Bronchial epithelial cell (primary cell): ENCODE data around the gene AGAP1. TPM values are rescaled to one million over a fixed set of nuclear protein-coding genes. Genes with fewer than 3 reads are reported as not detected.

Source experiments
- DNase-seq: peaks from one replicate; pipeline ENCODE4 v3.0.0-alpha.2; 2010; ENCODE audit warnings: low read depth
- FAIRE-seq: peaks from 2 replicates; lab custom pipeline; 2011; peaks lifted over from hg19 to GRCh38; lab: Jason Lieb, UNC
- H3K27me3 ChIP-seq: 2 replicates; pipeline ENCODE4 v1.5.1; 2011; ENCODE audit warnings: low read length; ENCODE audit not compliant: control insufficient read depth, insufficient read depth
- H3K36me3 ChIP-seq: 2 replicates; pipeline ENCODE4 v1.5.1; 2011; ENCODE audit warnings: low read length; ENCODE audit not compliant: control insufficient read depth, insufficient read depth
- H3K4me3 ChIP-seq: 2 replicates; pipeline ENCODE4 v1.5.1; 2011; ENCODE audit warnings: mild to moderate bottlenecking, low read depth, low read length, control low read depth
- total RNA-seq: library from RNA; depleted of rRNA; stranded (reverse); fragments of >200 nt; gene quantifications from 2 replicates; pipeline ENCODE4 v1.2.1, GENCODE V29; 2014
- TF ChIP-seq, protein P1 (sequence below): IDR thresholded peaks from 2 replicates; pipeline ENCODE4 v1.5.1; 2011; ENCODE audit warnings: mild to moderate bottlenecking, moderate library complexity, low read length, control low read depth, inconsistent platforms; ENCODE audit not compliant: insufficient read depth, severe bottlenecking

The AGAP1 gene
- total RNA-seq, 1 donor from 2014 or later, result 22.4 TPM

DNA sequence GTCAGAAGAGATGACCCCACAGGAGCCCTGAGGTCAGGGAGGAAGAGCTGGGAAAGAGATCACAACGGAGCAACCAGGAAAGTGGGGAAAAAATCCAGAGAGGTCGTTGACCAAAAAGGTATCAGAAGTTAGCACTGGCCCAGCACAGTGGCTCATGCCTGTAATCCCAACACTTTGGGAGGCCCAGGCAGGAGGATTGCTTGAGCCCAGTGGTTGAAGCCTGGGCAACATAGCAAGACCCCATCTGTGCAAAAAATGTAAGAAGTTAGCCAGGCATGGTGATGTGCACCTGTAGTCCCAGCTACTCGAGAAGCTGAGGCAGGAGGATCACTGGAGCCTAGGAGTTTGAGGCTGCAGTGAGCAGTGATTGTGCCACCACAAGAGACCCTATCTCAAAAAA lies 552.9 kb downstream of the AGAP1 start:
- no peaks in the 10 kb centered on the region for H3K27me3 ChIP-seq
- no peak for FAIRE-seq
- TF ChIP-seq, protein P1, sequence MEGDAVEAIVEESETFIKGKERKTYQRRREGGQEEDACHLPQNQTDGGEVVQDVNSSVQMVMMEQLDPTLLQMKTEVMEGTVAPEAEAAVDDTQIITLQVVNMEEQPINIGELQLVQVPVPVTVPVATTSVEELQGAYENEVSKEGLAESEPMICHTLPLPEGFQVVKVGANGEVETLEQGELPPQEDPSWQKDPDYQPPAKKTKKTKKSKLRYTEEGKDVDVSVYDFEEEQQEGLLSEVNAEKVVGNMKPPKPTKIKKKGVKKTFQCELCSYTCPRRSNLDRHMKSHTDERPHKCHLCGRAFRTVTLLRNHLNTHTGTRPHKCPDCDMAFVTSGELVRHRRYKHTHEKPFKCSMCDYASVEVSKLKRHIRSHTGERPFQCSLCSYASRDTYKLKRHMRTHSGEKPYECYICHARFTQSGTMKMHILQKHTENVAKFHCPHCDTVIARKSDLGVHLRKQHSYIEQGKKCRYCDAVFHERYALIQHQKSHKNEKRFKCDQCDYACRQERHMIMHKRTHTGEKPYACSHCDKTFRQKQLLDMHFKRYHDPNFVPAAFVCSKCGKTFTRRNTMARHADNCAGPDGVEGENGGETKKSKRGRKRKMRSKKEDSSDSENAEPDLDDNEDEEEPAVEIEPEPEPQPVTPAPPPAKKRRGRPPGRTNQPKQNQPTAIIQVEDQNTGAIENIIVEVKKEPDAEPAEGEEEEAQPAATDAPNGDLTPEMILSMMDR, result no peak
- DNase-seq, result no peak
- no peak overlapping the region for H3K4me3 ChIP-seq
- peaks cover 4% of the 10 kb centered on the region for H3K36me3 ChIP-seq

DNA sequence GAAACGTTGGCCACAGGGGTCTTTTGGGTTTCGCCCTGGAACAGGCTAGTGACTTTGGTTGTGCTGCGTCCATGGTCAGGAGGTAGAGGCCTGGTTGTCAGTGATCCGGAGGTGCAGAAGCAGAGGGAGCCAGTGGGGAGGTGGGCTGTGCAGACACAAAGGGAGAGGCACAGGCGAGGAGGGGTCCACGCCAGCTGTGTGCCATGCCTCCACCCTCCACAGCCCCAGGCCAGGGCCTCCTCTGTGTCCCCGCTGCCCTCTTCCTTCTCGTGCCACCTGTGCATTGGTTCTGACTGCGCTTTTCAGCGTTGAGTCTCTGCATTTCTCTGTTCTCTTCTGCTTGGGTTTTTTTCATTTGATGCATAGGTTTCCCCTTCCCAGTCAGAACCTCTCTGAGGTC lies 553.3 kb downstream of the AGAP1 start:
- no peak for FAIRE-seq
- Histone ChIP-seq H3K36me3 (peaks cover 4% of the 10 kb centered on the region), H3K27me3 (no peaks in the 10 kb centered on the region), H3K4me3 (no peak overlapping the region)
- no peak for DNase-seq
- TF ChIP-seq, protein P1, result no peak

DNA sequence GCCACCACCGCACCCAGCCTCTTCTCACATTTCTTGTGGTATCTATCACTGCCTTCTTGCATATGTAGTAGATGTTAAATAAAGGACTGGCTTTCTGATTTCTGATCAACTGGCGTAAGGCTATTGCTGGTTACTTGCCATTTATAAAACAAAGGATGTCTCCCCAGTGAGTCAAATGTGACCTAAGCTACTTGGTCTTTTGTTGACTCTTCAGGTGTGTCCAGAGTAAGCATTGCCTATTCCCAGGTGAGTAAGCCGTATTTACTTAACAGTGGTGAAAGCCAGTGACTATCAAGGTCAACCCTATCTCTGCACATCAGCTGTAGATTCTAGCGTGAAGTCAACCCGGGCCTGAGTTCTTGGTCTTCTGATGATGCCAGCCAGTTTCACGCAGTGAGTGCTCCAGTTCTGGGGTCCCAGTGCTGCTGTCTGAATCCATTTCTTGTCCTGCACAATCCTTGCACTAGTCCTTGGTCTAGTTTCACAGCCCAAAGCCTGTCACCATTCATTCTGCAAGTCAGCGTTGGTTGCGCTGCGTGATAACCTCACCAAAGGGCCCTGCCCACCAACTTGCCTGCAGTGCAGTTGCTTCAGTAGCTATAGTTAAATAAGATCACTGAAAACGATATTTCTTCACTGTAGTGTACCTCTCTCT lies 554.2 kb downstream of the AGAP1 start:
- H3K36me3 ChIP-seq, result peaks cover 4% of the 10 kb centered on the region
- TF ChIP-seq, protein P1, result no peak
- no peak overlapping the region for H3K4me3 ChIP-seq
- FAIRE-seq (peak; percentile 97), DNase-seq (peak; percentile 98)
- no peaks in the 10 kb centered on the region for H3K27me3 ChIP-seq

DNA sequence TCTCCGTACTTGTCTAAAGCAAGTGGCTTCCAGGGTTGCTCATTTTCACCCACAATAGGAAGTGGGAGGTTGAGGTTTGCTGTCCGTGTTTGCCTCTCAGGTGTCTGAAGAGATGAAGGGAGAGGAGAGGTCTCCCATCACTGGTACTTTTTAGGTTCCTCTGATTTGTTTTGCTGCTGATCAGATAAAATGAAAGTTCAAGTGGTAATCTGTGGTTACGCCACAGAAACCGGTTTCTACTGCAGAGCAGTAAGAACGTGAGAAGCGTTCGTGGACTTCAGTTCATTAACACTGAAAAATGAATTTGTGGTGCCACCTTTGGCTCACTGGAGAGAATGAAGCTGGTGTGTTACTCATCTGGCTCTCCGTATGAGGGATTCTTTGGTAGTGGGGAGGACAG lies 556.1 kb downstream of the AGAP1 start:
- H3K27me3 ChIP-seq, result no peaks in the 10 kb centered on the region
- peaks cover 2% of the 10 kb centered on the region for H3K36me3 ChIP-seq
- H3K4me3 ChIP-seq, result no peak overlapping the region
- TF ChIP-seq, protein P1, result no peak
- no peak for FAIRE-seq
- no peak for DNase-seq

DNA sequence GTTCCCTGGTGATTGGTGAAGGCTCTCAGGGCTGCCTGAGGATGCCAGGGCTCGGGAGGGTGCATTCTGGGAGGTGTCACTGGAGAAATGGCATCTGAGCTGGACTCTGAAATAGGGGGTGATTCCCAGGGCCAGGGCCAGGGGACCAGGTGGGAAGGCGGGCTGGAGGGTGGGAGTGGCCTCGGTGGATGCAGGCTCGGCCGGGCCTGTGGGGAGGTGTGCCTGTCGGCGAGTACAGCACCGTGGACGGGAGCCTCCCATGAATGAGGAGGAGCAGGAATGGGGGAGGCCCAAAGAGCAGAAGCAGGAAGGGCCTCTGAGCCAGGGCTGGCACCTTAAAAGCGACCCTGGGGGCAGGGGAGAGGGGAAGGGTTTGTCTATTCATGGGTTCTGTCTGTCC lies 557.5 kb downstream of the AGAP1 start:
- peaks cover 2% of the 10 kb centered on the region for H3K36me3 ChIP-seq
- H3K4me3 ChIP-seq, result no peak overlapping the region
- no peaks in the 10 kb centered on the region for H3K27me3 ChIP-seq
- TF ChIP-seq, protein P1, result no peak
- FAIRE-seq (no peak), DNase-seq (no peak)

DNA sequence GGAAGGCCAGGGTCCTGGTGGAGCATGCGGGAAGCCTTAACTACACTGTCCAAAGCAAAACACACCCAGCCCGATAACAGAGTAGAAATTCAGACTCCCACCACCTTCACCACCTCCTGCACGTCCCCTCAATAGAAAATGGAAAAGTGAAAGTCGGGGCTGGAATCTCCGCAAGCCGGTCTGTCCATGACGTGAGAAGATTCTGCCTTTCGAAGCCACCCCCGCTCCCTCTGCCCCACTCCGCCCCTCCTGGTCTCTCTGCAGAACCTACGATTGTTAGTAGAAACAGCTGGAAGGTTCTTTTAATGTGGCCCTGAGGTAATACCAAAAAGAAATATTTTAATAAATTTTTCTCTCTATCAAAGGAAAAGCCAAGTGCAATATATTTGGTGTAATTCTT lies 558.0 kb downstream of the AGAP1 start:
- no peak for FAIRE-seq
- TF ChIP-seq, protein P1, result no peak

More for the DNA sequence above, 558.0 kb downstream of the AGAP1 start:
- H3K36me3 ChIP-seq, result peaks cover 4% of the 10 kb centered on the region
- DNase-seq, result no peak
- no peak overlapping the region for H3K4me3 ChIP-seq
- no peaks in the 10 kb centered on the region for H3K27me3 ChIP-seq
